Upper lobe of left lung (tissue), 6 donors: ENCODE data around the gene GRAMD4. TPM values are rescaled to one million over a fixed set of nuclear protein-coding genes. Genes with fewer than 3 reads are reported as not detected.

Experiments
- ATAC-seq, 2 donors: fragments of 200-7000 bp; cut with Tn5 transposase; one replicate each; pipeline ENCODE4 v1.9.1; 2022; ENCODE audit warnings: mild to moderate bottlenecking in 2 of 2, moderate library complexity in 2 of 2; ENCODE audit not compliant: low FRiP score in 2 of 2
- DNase-seq, 2 donors: peaks; one replicate each; pipeline ENCODE4 v3.0.0-alpha.2; 2019 to 2020
- H3K27ac ChIP-seq, 4 donors: fragments of 200-600 bp; sonication (generic); one replicate each; pipeline ENCODE4 v1.5.1; 2016 to 2019
- H3K27me3 ChIP-seq, 4 donors: fragments of 200-600 bp; sonication (generic); one replicate each; pipeline ENCODE4 v1.5.1; 2017 to 2019
- H3K36me3 ChIP-seq, 4 donors: fragments of 200-600 bp; sonication (generic); one replicate each; pipeline ENCODE4 v1.5.1; 2016 to 2019
- H3K4me1 ChIP-seq, 4 donors: fragments of 200-600 bp; sonication (generic); one replicate each; pipeline ENCODE4 v1.5.1; 2018 to 2019
- H3K4me3 ChIP-seq, 4 donors: fragments of 200-600 bp; sonication (generic); one replicate each; pipeline ENCODE4 v1.5.1; 2017 to 2019; ENCODE audit warnings: mild to moderate bottlenecking in 2 of 4, moderate library complexity in 1 of 4
- H3K9me3 ChIP-seq, 4 donors: fragments of 200-600 bp; sonication (generic); one replicate each; pipeline ENCODE4 v1.5.1; 2018 to 2019
- EP300 ChIP-seq, 4 donors: sonication (generic); formaldehyde crosslinking; IDR thresholded peaks; one replicate each; pipeline ENCODE4 v1.5.1; 2017; ENCODE audit warnings: antibody characterized with exemption in 4 of 4, control low read depth in 2 of 4
- POLR2A ChIP-seq, 4 donors: fragments of 450-650 bp; IDR thresholded peaks; one replicate each; pipeline ENCODE4 v1.5.1; 2016 to 2017; ENCODE audit warnings: antibody characterized with exemption in 4 of 4, mild to moderate bottlenecking in 2 of 4
- POLR2AphosphoS5 ChIP-seq, 2 donors: sonication (generic); formaldehyde crosslinking; IDR thresholded peaks; one replicate each; pipeline ENCODE4 v1.5.1; 2017; ENCODE audit warnings: antibody characterized with exemption in 2 of 2
- WGBS, 2 donors: methylation state at CpG; one replicate each; pipeline ENCODE4 v1.1.5; 2017 to 2018; 5-methylcytosine and 5-hydroxymethylcytosine counted together
- total RNA-seq, 6 donors: library from RNA; depleted of rRNA in 4 of 6; stranded (reverse); fragments of >200 nt in 4 of 6; gene quantifications; one replicate each; pipeline versions ENCODE4 v1.1.0 to v1.2.1, GENCODE V29; 2016 to 2021
- TF ChIP-seq, protein P1 (sequence below), 6 experiments: fragments of 450-650 bp in 4 of 6; fragments of 200-600 bp in 2 of 6; sonication (generic) in 2 of 6; IDR thresholded peaks; one replicate each; pipeline ENCODE4 v1.5.1; 2016 to 2019; ENCODE audit warnings: antibody characterized with exemption in 6 of 6
- donor health status: DM: no; HTN: no; CAD: no; lungs with moderate emphysema.
- donor health status: DM: no; HTN: yes; CAD: no; lungs with severe emphysema.

GRAMD4 gene
- total RNA-seq, 6 donors from 2014 or later = 59.8 to 302 (median 104) TPM

DNA sequence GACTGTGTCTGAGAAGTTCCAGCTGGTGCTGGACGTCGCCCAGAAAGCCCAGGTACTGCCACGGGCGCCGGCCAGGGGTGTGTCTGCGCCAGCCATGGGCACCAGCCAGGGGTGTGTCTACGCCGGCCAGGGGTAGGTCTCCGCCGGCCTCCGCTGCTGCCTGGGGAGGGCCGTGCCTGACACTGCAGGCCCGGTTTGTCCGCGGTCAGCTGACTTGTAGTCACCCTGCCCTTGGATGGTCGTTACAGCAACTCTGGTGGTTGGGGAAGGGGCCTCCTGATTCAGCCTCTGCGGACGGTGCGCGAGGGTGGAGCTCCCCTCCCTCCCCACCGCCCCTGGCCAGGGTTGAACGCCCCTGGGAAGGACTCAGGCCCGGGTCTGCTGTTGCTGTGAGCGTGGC, 47.9 kb downstream of the GRAMD4 start:
- Histone ChIP-seq H3K27ac (no peak overlapping the region), H3K4me1 (no peaks in the 10 kb centered on the region), H3K9me3 (no peaks in the 10 kb centered on the region), H3K36me3 (peaks cover 15 to 72% (median 58%) of the 10 kb centered on the region in 4 donors), H3K27me3 (no peaks in the 10 kb centered on the region), H3K4me3 (no peak overlapping the region)
- DNase-seq (peak in 1 of 2 donors; percentile 75), ATAC-seq (no peak)
- WGBS, 2 donors = 89% methylated on average over 14 of the region's 24 CpGs; no CpG with 5 or more reads in 1 of the 2 donors
- TF ChIP-seq POLR2AphosphoS5 (IDR thresholded peaks at IDR 0.05) (no peak), EP300 (IDR thresholded peaks at IDR 0.05) (no peak), POLR2A (IDR thresholded peaks at IDR 0.05) (no peak)
- TF ChIP-seq, protein P1, sequence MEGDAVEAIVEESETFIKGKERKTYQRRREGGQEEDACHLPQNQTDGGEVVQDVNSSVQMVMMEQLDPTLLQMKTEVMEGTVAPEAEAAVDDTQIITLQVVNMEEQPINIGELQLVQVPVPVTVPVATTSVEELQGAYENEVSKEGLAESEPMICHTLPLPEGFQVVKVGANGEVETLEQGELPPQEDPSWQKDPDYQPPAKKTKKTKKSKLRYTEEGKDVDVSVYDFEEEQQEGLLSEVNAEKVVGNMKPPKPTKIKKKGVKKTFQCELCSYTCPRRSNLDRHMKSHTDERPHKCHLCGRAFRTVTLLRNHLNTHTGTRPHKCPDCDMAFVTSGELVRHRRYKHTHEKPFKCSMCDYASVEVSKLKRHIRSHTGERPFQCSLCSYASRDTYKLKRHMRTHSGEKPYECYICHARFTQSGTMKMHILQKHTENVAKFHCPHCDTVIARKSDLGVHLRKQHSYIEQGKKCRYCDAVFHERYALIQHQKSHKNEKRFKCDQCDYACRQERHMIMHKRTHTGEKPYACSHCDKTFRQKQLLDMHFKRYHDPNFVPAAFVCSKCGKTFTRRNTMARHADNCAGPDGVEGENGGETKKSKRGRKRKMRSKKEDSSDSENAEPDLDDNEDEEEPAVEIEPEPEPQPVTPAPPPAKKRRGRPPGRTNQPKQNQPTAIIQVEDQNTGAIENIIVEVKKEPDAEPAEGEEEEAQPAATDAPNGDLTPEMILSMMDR (IDR thresholded peaks at IDR 0.05) = no peak

DNA sequence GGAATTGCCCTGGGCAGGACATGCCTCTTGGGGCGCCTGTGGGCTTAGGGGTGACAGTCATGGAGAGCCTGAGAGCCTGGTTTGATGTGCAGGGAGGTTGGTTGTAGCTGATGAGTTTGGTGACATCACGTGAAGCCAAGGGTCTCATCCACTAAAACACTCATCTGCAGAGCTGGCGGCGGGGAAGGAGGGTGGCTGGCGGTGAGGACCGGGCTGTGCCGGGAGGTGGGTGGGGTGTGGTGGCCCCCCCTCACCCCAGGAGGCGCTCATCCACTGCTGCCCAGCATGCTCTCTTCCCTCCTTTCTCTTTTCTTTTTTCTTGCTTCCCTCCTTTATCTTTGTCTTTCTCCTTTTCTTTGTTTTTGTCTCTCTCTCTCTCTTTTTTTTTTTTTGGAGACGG, 49.0 kb downstream of the GRAMD4 start:
- H3K9me3 ChIP-seq = no peaks in the 10 kb centered on the region
- no peak for ATAC-seq
- H3K4me3 ChIP-seq = no peak overlapping the region
- no peaks in the 10 kb centered on the region for H3K27me3 ChIP-seq
- peak in 1 of 2 donors; percentile 50 for DNase-seq
- no peaks in the 10 kb centered on the region for H3K4me1 ChIP-seq
- 92 to 94% methylated on average over 9 of the region's 9 CpGs for WGBS, 2 donors
- no peak overlapping the region for H3K27ac ChIP-seq
- TF ChIP-seq POLR2A (IDR thresholded peaks at IDR 0.05) (no peak), POLR2AphosphoS5 (IDR thresholded peaks at IDR 0.05) (no peak), EP300 (IDR thresholded peaks at IDR 0.05) (no peak)
- TF ChIP-seq, protein P1 (IDR thresholded peaks at IDR 0.05) = no peak
- peaks cover 15 to 70% (median 61%) of the 10 kb centered on the region in 4 donors for H3K36me3 ChIP-seq

DNA sequence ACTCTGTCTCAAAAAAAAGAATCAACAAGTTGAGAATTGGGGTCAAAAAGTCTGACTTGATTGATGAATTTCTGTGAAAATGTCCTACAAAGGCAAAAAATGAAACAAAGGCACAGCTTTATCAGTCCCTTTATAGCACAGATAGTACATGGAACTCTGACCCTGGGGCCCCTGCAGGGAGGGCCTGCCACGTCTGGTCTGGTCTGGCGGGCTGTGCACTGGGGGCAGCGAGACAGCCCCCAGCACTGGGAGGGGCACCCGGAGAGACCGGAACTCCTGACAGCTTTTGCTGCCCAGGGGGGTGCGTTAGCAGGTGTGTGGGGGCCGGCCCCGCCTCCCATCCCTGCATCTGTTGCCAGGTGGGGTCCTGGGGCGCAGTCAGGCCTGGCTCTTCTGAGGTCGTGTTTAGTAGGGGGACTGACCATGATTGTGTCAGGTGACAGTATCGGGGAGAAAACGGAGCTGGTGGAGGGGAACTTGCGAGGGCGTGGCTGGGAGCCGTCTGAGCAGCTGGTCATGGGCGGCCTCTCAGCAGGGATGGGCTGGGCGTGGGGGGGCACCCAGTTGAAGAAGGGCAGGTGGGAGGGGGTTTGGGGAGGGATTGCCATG, 51.7 kb downstream of the GRAMD4 start:
- Histone ChIP-seq H3K27me3 (no peaks in the 10 kb centered on the region), H3K9me3 (no peaks in the 10 kb centered on the region), H3K36me3 (peaks cover 9 to 65% (median 48%) of the 10 kb centered on the region in 4 donors), H3K4me1 (no peaks in the 10 kb centered on the region), H3K4me3 (no peak overlapping the region), H3K27ac (no peak overlapping the region)
- 89 to 91% methylated on average over 17 of the region's 17 CpGs for WGBS, 2 donors
- no peak for ATAC-seq
- TF ChIP-seq POLR2AphosphoS5 (IDR thresholded peaks at IDR 0.05) (no peak), EP300 (IDR thresholded peaks at IDR 0.05) (no peak), POLR2A (IDR thresholded peaks at IDR 0.05) (no peak)
- TF ChIP-seq, protein P1 (IDR thresholded peaks at IDR 0.05) = no peak
- DNase-seq = peak in 1 of 2 donors; percentile 73

DNA sequence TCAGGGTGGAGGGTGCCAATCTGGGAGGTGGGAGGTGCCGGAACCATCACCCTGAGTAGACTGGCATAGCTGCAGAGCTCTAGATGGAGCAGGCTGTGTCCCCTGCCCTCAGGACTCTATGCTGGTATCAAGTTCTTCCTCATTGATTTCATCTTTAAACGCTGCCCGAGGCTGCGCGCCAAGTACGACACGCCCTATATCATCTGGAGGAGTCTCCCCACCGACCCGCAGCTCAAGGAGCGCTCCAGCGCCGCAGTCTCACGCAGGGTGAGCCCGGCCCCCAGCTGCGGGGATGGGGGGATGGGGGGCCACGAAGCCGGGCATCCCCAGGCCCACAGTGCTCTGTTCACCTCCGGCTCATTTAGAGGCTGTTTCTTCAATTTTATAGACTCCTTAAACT, 52.5 kb downstream of the GRAMD4 start:
- Histone ChIP-seq H3K9me3 (no peaks in the 10 kb centered on the region), H3K36me3 (peaks cover 4 to 65% (median 48%) of the 10 kb centered on the region in 4 donors), H3K4me1 (no peaks in the 10 kb centered on the region), H3K4me3 (no peak overlapping the region), H3K27ac (no peak overlapping the region), H3K27me3 (no peaks in the 10 kb centered on the region)
- ATAC-seq (no peak), DNase-seq (peak in 1 of 2 donors; percentile 68)
- TF ChIP-seq, protein P1 (IDR thresholded peaks at IDR 0.05) = no peak
- WGBS, 2 donors = 77 to 86% methylated on average over 16 of the region's 18 CpGs

DNA sequence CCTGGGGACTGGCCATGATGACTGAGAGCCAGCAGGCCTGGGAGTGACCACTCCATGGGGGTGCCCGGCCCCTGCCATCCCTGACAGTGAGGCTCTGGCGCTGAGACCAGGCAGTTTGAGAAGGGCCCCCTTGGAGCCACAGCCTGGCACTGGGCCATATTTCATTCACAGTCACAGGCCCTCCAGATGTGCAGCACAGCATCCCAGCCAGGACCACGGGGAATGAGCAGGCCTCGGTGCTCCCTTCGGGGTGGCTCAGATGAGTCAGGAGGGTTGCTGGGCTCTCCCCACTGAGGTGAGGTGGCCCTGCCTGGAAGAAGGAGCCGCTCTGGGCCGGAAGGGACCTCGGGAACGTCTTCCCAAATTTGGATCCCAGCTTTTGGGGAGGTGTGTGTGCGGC, 53.0 kb downstream of the GRAMD4 start:
- TF ChIP-seq, protein P1 (IDR thresholded peaks at IDR 0.05) = no peak
- no peak for TF ChIP-seq POLR2AphosphoS5 (IDR thresholded peaks at IDR 0.05)
- TF ChIP-seq EP300 (IDR thresholded peaks at IDR 0.05) = no peak
- TF ChIP-seq POLR2A (IDR thresholded peaks at IDR 0.05) = no peak
- ATAC-seq = no peak
- Histone ChIP-seq H3K4me1 (no peaks in the 10 kb centered on the region), H3K27me3 (no peaks in the 10 kb centered on the region), H3K36me3 (peaks cover 0 to 65% (median 47%) of the 10 kb centered on the region in 4 donors), H3K27ac (no peak overlapping the region), H3K9me3 (no peaks in the 10 kb centered on the region), H3K4me3 (no peak overlapping the region)
- DNase-seq = no peak
- 88 to 96% methylated on average over 5 to 10 of the region's 10 CpGs for WGBS, 2 donors
